ENCODE measurements around the gene DOCK9. TPM values are rescaled to one million over a fixed set of nuclear protein-coding genes. Genes with fewer than 3 reads are reported as not detected.
"Not testable (repeated sequence)": the region's sequence is repeated elsewhere in the genome, so short reads cannot be mapped to it uniquely, and the experiment has no call there.

DOCK9 gene
- total RNA-seq, 1 donor from 2014 or later, result 97.3 TPM

- peak; percentile 91 for ATAC-seq
Observed at GRCh38 chr13:98910501-98910951, 67.3 kb downstream of the DOCK9 start.

- peak; percentile 94 for ATAC-seq
Observed at GRCh38 chr13:98909016-98909415, 68.8 kb downstream of the DOCK9 start.

GRCh38 chr13:98906746-98907502 lies 70.9 kb downstream of the DOCK9 start:
- no peak for ATAC-seq

DNA sequence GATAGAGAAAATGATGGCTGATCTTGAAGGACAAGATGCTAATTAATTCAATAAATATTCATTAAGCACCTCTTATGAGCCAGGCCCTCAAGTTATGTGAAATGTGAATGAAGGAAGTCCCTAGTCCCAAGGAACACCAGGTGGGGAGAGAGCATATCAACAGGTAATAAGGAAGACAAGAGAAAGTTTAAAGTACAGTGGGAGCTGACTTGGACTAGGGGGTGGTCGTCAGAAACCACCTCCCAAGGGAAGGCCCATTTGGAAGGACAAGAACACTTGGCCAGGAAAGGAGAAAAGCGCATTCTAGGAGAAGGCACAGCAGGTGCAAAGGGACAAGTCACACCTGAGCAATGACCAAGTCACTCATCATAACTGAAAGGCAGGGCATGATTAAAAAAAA lies 72.7 kb downstream of the DOCK9 start:
- ATAC-seq, result no peak

GRCh38 chr13:98900442-98900841 lies 77.4 kb downstream of the DOCK9 start:
- ATAC-seq, result no peak

- ATAC-seq, result no peak
Observed at GRCh38 chr13:98897706-98898105, 80.2 kb downstream of the DOCK9 start.

DNA sequence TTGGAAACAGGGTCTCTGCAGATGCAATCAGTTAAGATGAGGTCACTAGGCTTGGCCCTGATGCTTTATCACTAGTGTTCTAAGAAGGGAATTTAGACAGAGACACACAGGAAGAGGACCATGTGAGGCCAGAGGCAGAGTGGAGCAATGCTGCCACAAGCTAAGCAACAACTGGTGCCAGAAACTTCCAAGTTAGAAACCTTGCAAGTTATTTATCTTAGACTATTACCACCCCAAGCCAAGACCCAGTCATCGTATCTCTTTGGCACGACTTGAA lies 81.1 kb downstream of the DOCK9 start:
- no peak for ATAC-seq

GRCh38 chr13:98896083-98896867 lies 81.6 kb downstream of the DOCK9 start:
- ATAC-seq, result no peak

DNA sequence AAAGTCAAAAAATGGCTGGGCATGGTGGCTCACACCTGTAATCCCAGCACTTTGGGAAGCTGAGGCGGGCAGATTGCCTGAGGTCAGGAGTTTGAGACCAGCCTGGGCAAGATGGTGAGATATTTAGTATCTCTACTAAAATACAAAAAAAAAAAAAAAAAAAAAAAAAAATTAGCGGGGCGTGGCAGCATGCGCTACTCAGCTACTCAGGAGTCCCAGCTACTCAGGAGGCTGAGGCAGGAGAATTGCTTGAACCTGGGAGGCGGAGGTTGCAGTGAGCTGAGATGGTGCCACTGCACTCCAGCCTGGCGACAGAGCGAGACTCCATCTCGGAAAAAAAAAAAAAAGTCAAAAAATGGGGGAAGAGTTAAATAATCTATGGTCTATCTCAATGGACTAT lies 83.0 kb downstream of the DOCK9 start:
- not testable (repeated sequence) for ATAC-seq

DNA sequence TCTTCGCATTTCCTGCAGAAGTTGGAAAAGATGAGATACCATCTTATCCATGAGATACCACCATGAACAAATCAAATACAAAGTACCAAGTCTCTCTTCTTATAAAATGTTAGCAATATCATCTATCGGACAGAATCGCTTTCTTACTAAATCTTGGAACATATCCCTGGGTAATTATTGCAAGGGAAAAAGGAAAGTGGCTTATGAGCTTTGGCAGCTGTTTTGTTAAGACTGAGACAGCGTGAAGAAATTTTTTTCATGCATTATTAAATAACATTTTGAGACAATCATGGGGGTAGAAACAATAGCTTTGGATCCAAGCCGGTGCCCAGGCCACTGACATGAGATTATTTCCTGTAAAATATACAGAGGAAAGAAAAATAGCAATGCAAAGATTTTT lies 84.5 kb downstream of the DOCK9 start:
- no peak for ATAC-seq

DNA sequence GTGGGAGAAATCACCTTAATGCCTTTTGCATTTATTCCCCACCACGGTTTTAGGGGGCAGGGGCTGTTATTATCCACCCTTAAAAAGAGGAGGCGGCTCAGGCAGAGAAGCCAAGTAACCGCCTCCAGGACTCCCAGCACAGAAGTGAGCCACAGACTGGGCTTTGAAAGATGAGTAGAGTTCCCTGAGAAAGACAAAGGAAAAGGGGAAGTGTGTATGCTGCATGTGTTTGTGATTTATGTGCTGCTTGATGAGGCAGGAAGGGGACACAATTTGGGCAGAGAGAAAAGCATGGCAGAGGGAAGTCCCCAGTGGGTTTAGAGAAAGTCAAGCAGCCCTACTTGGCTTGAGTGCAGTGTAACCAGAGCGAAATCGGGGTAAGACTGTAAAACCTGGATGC lies 85.0 kb downstream of the DOCK9 start:
- ATAC-seq, result no peak

DNA sequence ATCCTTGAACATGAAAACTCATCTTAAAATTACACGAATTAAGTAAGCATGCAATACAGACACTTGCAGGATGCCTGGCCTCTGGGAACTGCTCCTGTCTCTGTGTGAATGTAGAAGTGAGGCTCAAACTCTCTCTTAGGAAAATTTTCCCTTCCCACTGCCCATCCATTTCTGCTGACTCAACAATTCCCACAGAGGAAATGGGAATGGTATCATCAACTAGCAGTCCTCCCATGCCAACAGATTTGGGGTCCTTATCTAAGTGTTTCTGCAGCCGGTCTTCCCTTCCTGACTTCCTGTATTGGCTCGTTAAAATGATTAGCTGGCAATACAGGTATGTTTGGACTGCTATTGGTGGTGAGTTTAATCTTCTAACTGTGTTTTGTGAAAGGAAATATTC lies 85.8 kb downstream of the DOCK9 start:
- no peak for ATAC-seq

DNA sequence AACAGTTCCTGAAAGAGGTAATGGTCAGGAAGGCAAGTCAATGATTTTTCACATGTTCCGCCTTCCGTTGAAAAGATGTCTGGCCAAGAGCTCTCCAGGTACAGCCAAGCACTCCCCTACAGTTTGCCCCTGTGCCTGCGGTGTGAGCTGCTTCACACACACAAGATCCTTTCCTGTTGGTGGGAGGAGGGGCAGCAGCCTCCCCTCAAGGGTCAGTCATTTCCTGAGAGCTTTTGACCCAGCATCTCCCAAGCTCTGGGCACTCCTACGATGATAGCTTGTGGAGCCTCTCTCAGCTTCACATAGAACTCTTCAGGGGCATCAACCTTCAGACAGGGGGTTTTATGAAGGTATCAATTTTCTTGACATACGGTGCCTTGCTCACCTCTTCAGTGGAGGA lies 86.9 kb downstream of the DOCK9 start:
- ATAC-seq, result no peak

GRCh38 chr13:98890186-98890585 lies 87.7 kb downstream of the DOCK9 start:
- ATAC-seq, result peak; percentile 97

DNA sequence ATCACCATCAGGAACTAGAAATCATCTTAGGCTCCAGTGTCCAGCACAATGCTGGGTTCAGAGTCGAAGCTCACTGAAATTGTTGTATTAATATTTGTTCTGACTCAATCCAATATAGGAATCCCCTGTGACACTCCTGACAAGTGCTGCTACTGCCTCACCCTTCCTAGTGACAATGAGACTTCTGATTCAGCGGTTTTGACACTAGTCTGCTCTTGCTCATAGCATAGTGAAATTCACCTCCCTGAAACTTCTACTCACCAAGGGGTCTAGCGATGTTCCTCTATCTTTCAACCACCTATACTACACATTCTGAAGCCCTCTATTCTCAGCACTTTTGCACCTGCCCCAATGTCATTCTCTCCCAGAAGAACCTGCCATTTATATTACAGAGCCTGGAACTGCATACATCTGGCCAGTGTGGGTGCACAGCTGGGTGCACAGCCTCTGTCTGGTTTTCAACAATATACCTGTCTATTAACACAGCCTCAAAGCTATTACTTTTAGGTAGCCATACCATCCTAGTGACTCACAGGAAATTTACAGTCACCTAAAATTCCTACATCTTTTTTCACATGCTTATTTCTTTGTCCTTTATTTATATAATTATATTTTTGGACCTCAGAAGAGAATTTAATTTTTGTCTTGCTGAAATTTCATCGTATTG lies 88.3 kb downstream of the DOCK9 start:
- peak; percentile 79 for ATAC-seq

GRCh38 chr13:98888890-98889279 lies 89.0 kb downstream of the DOCK9 start:
- ATAC-seq, result no peak

DNA sequence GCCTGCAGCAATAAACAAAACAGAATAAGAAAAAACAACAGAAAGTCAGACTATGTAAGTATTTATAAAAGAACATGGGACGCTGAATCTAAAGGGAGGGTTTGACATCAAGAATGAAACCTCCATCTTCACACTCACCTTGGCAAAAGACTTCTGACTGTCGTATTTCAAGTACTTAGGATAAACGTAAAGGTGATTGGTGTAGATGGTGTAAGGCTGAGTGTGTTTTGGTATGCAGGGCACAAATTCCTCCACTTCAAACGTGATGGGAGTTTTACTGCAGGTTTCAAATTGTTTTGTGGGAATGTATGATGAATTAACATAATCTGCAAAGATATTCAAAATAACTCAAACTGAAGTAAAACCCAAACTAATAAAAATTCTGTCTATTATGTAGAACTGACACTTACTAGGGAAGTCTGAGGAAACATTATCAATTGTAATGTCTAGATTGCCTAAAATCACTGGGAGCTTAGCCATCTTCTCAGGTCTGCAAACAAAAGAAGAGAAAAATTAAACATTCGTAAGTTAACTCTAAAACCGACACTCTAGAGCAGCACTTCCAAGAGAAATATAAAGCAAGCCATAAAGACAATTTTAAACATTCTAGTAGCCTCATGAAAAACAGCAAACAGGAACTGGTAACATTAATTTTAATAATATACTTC lies 89.5 kb downstream of the DOCK9 start:
- no peak for ATAC-seq

DNA sequence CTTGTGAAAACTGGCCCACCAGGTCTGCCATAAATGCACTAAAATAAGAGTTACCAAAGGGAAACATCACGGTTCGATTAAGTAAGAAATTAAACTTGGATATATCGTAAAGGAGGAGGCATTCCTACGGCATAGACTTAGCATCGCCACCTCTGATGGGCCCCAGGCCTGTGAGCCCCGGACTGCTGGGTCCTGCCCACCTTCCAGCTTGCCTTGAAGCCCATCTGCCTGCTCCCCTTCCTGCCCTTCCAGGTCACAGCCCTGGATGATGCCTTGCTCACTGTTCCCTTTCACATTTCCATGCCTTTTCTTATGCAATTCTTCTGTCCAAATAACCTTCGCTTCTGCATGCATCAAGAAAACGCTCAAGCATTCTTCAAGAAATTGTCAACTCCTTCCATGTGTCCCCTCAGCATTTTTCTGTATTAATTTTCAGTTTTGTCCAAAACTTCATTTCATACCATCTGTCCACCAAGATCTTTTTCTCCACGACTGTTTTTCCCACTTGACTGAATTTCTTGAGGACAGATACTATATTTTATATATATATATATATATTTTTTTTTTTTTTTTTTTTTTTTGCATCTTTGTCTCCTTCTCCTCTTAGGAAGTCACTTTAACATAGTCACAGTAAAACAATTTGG lies 91.2 kb downstream of the DOCK9 start:
- no peak for ATAC-seq

- no peak for ATAC-seq
Observed at GRCh38 chr13:98885600-98885999, 92.3 kb downstream of the DOCK9 start.

DNA sequence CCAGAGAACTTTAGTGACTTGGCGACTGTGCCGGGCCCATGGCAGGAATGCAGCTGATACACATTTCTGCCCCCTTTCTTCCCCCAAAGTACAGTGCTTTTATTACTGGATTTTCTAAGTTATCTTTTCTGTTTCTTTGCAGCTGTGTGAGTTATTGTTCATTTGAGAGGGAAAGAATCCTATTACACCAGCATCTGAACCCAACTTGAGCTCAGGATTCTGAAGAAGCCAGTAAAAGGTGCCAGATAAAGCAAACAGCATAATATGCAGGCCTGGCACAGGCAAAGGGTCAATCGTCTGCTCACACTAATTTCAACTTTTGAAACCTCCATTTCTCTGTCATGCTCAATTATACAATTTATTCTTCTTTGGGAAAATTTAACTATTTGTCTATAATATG lies 93.9 kb downstream of the DOCK9 start:
- no peak for ATAC-seq

GRCh38 chr13:98881390-98881789 lies 96.5 kb downstream of the DOCK9 start:
- ATAC-seq, result no peak

GRCh38 chr13:98880677-98881076 lies 97.2 kb downstream of the DOCK9 start:
- no peak for ATAC-seq

DNA sequence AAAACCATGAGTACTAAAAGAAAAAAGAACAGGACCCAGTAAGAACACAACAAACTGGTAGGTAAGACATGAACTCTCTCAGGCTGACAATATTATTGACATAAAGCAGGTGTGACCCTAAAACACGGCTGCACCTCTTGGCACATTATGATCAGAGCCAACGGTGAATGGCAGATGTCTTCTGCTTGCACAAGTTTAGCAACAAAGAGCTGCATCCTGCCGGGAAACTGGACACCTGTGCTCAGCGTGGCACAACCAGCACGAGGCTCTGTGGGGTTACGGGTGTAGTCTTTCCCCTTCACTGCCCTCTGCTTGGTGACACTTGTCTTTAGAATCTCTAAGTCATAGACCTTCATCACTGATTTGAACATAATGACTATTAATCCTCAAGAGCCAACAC lies 97.9 kb downstream of the DOCK9 start:
- no peak for ATAC-seq
